SK-N-SH (cell line): ENCODE data around the gene PSMD9. TPM values are rescaled to one million over a fixed set of nuclear protein-coding genes. Genes with fewer than 3 reads are reported as not detected.
A peak's percentile ranks its signal among the peaks of the same experiment; 100 is the strongest.

Source experiments
- CTCF ChIA-PET: fragments of 300-600, 350-600 bp; formaldehyde crosslinking; extraction: SDS; loops from one replicate; lab custom pipeline; 2021; lab: Yijun Ruan, JAX
- POLR2A ChIA-PET: fragments of 350-600 bp; sonication (Branson Sonifier 250); formaldehyde crosslinking; extraction: SDS; loops from one replicate; lab custom pipeline; 2020; ENCODE audit warnings: antibody characterized with exemption, inconsistent platforms; lab: Yijun Ruan, JAX
- DNase-seq: peaks from one replicate; pipeline ENCODE4 v3.0.0; 2012
- H2AFZ ChIP-seq: fragments of 200-600 bp; sonication (generic); 2 replicates; pipeline ENCODE4 v1.8.1; 2016; ENCODE audit warnings: antibody characterized with exemption, mild to moderate bottlenecking, low read depth
- H3F3A ChIP-seq: fragments of 200-600 bp; sonication (generic); replicated peaks from 2 replicates; pipeline ENCODE3; 2016; ENCODE audit warnings: antibody characterized with exemption, mild to moderate bottlenecking; ENCODE audit not compliant: insufficient read depth
- H3K27ac ChIP-seq, 2 experiments: fragments of 200-500 bp in 1 of 2; fragments of 200-600 bp in 1 of 2; sonication (Bioruptor generic) in 1 of 2; sonication (generic), shearing (Covaris generic) in 1 of 2; 2 replicates each; pipeline versions ENCODE4 v1.5.1 to v1.6.1; 2014 to 2016; ENCODE audit warnings: low read depth in 2 of 2, inconsistent platforms in 1 of 2, low read length in 1 of 2, mild to moderate bottlenecking in 1 of 2, mixed read lengths in 1 of 2
- H3K27me3 ChIP-seq: fragments of 200-600 bp; sonication (generic), shearing (Covaris generic); 2 replicates; pipeline ENCODE4 v1.6.1; 2016; ENCODE audit warnings: mixed run types; ENCODE audit not compliant: insufficient read depth
- H3K36me3 ChIP-seq, 2 experiments: fragments of 200-500 bp in 1 of 2; fragments of 200-600 bp in 1 of 2; sonication (Bioruptor generic) in 1 of 2; sonication (generic) in 1 of 2; replicated peaks in 1 of 2; 2 replicates each; pipeline versions ENCODE3 to v1.5.1; 2014 to 2016; ENCODE audit warnings: low read length in 1 of 2, mild to moderate bottlenecking in 1 of 2; ENCODE audit not compliant: insufficient read depth in 2 of 2, control insufficient read depth in 1 of 2
- H3K4me1 ChIP-seq, 2 experiments: fragments of 200-500 bp in 1 of 2; fragments of 200-600 bp in 1 of 2; sonication (Bioruptor generic) in 1 of 2; sonication (generic), shearing (Covaris generic) in 1 of 2; 2 replicates each; pipeline versions ENCODE4 v1.5.1 to v1.6.1; 2014 to 2016; ENCODE audit warnings: low read depth in 1 of 2, low read length in 1 of 2, mixed run types in 1 of 2; ENCODE audit not compliant: insufficient read depth in 2 of 2, control insufficient read depth in 1 of 2
- H3K4me2 ChIP-seq: fragments of 200-600 bp; sonication (generic), shearing (Covaris generic); 2 replicates; pipeline ENCODE4 v1.6.1; 2017; ENCODE audit warnings: mixed run types
- H3K4me3 ChIP-seq, 2 experiments: fragments of 200-500 bp in 1 of 2; fragments of 200-600 bp in 1 of 2; sonication (Bioruptor generic) in 1 of 2; sonication (generic), shearing (Covaris generic) in 1 of 2; 2 replicates each; pipeline versions ENCODE4 v1.5.1 to v1.8.1; 2014 to 2016; ENCODE audit warnings: low read depth in 2 of 2, inconsistent platforms in 1 of 2, low read length in 1 of 2, mild to moderate bottlenecking in 1 of 2, mixed read lengths in 1 of 2, moderate library complexity in 1 of 2
- H3K79me2 ChIP-seq: fragments of 200-600 bp; sonication (generic); 2 replicates; pipeline ENCODE4 v1.8.1; 2017; ENCODE audit warnings: mild to moderate bottlenecking; ENCODE audit not compliant: insufficient read depth
- H3K9ac ChIP-seq: fragments of 200-600 bp; sonication (generic); 2 replicates; pipeline ENCODE4 v1.6.1; 2017; ENCODE audit warnings: mixed run types
- H3K9me2 ChIP-seq: fragments of 200-600 bp; sonication (generic); 2 replicates; pipeline ENCODE4 v1.6.1; 2017; ENCODE audit warnings: mixed run types
- H3K9me3 ChIP-seq: fragments of 200-600 bp; sonication (generic); 2 replicates; pipeline ENCODE4 v1.6.1; 2017; ENCODE audit warnings: mixed run types, mild to moderate bottlenecking, moderate library complexity
- H4K20me1 ChIP-seq: fragments of 200-600 bp; sonication (generic); 2 replicates; pipeline ENCODE4 v1.6.1; 2017; ENCODE audit warnings: mild to moderate bottlenecking, mixed run types; ENCODE audit not compliant: insufficient read depth
- ELF1 ChIP-seq: IDR thresholded peaks from 2 replicates; pipeline ENCODE4 v1.4.0; 2012
- EZH2phosphoT487 ChIP-seq: fragments of 200-600 bp; sonication (generic); IDR thresholded peaks from 2 replicates; pipeline ENCODE4 v1.6.1; 2017; ENCODE audit warnings: low read depth, mixed run types, mild to moderate bottlenecking, antibody characterized with exemption, moderate library complexity, borderline replicate concordance
- GABPA ChIP-seq: IDR thresholded peaks from 2 replicates; pipeline ENCODE4 v1.4.0; 2012; ENCODE audit warnings: low read depth, mild to moderate bottlenecking
- NFIC ChIP-seq: IDR thresholded peaks from 2 replicates; pipeline ENCODE4 v1.4.0; 2012; ENCODE audit warnings: borderline replicate concordance
- NRF1 ChIP-seq: IDR thresholded peaks from 2 replicates; pipeline ENCODE4 v1.6.1; 2012; ENCODE audit warnings: low read depth, mild to moderate bottlenecking, low read length
- RAD21 ChIP-seq: IDR thresholded peaks from 2 replicates; pipeline ENCODE4 v1.6.1; 2012; ENCODE audit warnings: mild to moderate bottlenecking, low read length
- RFX5 ChIP-seq: IDR thresholded peaks from 2 replicates; pipeline ENCODE4 v1.6.1; 2012; ENCODE audit warnings: mild to moderate bottlenecking, improper control_type of control experiment, low read length
- SMC3 ChIP-seq: IDR thresholded peaks from 2 replicates; pipeline ENCODE4 v1.6.1; 2012; ENCODE audit warnings: low read depth, low read length, improper control_type of control experiment
- TAF1 ChIP-seq: IDR thresholded peaks from 2 replicates; pipeline ENCODE4 v1.6.1; 2012; ENCODE audit warnings: low read depth, mild to moderate bottlenecking, low read length, moderate library complexity, borderline replicate concordance
- TEAD4 ChIP-seq: IDR thresholded peaks from 2 replicates; pipeline ENCODE4 v1.4.0; 2012; ENCODE audit warnings: mild to moderate bottlenecking, borderline replicate concordance; ENCODE audit not compliant: insufficient read depth
- WGBS: methylation state at CpG from one replicate; pipeline ENCODE4 v1.1.6; 2017; ENCODE audit warnings: low lambda C conversion rate; 5-methylcytosine and 5-hydroxymethylcytosine counted together
- polyA plus RNA-seq, 3 experiments: library from polyadenylated mRNA; depleted of rRNA; stranded (reverse); fragments of >200 nt; gene quantifications; 2 replicates each; pipeline ENCODE4 v1.2.3, GENCODE V29; 2012
- TF ChIP-seq, protein P1 (sequence below): IDR thresholded peaks from 2 replicates; pipeline ENCODE4 v1.4.0; 2012; ENCODE audit warnings: low read depth
- TF ChIP-seq, protein P2 (sequence below): fragments of 200-600 bp; sonication (generic); IDR thresholded peaks from 2 replicates; pipeline ENCODE4 v1.6.1; 2017; ENCODE audit warnings: antibody characterized with exemption, mild to moderate bottlenecking, moderate library complexity
- TF ChIP-seq, protein P3 (sequence below): IDR thresholded peaks from 2 replicates; pipeline ENCODE4 v1.4.0; 2012; ENCODE audit warnings: low read depth, borderline replicate concordance
- TF ChIP-seq, protein P4 (sequence below): fragments of 150-350 bp; IDR thresholded peaks from 2 replicates; pipeline ENCODE4 v1.6.1; 2017; ENCODE audit warnings: antibody characterized with exemption, low read length, low read depth, borderline replicate concordance

Gene PSMD9
- polyA plus RNA-seq, 1 of the 3 experiments (the other 2 are of a cell fraction): 227 TPM

DNA sequence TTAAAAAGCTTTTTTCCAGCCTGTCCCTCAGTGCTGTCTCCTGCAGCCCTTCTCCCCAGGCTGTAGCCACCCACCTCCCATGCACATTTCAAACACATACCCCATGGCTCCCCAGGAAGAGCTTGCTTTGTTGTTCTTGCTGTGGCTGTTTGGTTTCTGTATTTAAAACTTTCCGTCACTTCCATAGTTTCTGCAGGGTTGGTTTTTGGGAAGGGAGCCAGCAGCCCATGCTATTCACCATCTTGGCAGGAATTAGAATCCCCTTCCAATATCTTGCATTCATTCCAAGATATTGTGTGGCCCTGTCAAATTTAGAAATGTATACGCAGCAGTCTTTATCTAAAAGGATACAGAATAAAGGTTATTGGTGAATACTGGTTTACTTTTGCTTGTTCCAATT is 59.4 kb downstream of the PSMD9 start:
- TF ChIP-seq TAF1 (no peak), ELF1 (no peak), GABPA (no peak), RFX5 (no peak), RAD21 (no peak), SMC3 (no peak), NFIC (no peak), EZH2phosphoT487 (no peak), NRF1 (no peak), TEAD4 (no peak)
- TF ChIP-seq, protein P1, sequence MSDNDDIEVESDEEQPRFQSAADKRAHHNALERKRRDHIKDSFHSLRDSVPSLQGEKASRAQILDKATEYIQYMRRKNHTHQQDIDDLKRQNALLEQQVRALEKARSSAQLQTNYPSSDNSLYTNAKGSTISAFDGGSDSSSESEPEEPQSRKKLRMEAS: no peak
- TF ChIP-seq, protein P2, sequence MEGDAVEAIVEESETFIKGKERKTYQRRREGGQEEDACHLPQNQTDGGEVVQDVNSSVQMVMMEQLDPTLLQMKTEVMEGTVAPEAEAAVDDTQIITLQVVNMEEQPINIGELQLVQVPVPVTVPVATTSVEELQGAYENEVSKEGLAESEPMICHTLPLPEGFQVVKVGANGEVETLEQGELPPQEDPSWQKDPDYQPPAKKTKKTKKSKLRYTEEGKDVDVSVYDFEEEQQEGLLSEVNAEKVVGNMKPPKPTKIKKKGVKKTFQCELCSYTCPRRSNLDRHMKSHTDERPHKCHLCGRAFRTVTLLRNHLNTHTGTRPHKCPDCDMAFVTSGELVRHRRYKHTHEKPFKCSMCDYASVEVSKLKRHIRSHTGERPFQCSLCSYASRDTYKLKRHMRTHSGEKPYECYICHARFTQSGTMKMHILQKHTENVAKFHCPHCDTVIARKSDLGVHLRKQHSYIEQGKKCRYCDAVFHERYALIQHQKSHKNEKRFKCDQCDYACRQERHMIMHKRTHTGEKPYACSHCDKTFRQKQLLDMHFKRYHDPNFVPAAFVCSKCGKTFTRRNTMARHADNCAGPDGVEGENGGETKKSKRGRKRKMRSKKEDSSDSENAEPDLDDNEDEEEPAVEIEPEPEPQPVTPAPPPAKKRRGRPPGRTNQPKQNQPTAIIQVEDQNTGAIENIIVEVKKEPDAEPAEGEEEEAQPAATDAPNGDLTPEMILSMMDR: no peak
- TF ChIP-seq, protein P3, sequence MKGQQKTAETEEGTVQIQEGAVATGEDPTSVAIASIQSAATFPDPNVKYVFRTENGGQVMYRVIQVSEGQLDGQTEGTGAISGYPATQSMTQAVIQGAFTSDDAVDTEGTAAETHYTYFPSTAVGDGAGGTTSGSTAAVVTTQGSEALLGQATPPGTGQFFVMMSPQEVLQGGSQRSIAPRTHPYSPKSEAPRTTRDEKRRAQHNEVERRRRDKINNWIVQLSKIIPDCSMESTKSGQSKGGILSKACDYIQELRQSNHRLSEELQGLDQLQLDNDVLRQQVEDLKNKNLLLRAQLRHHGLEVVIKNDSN: no peak
- TF ChIP-seq, protein P4, sequence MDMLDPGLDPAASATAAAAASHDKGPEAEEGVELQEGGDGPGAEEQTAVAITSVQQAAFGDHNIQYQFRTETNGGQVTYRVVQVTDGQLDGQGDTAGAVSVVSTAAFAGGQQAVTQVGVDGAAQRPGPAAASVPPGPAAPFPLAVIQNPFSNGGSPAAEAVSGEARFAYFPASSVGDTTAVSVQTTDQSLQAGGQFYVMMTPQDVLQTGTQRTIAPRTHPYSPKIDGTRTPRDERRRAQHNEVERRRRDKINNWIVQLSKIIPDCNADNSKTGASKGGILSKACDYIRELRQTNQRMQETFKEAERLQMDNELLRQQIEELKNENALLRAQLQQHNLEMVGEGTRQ: no peak
- no peaks in the 10 kb centered on the region for H3K9me2 ChIP-seq
- no peaks in the 10 kb centered on the region; the same call in 1 of the 2 replicates for H3K79me2 ChIP-seq
- no peaks in the 10 kb centered on the region for H4K20me1 ChIP-seq
- DNase-seq: no peak
- peak overlapping the region in 1 of 2 experiments; percentile 3; a peak in 1 of 4 replicates for H3K27ac ChIP-seq
- no peak overlapping the region for H3K4me3 ChIP-seq
- 88% methylated on average over 2 of the region's 2 CpGs for WGBS
- POLR2A ChIA-PET: no interaction called here
- CTCF ChIA-PET: interaction anchor here (1.2 to 1.5 kb wide), 2 partner anchors 14 to 176 kb away, joined by 3 to 4 read pairs; no protein-coding TSS in a partner anchor
- H3K27me3 ChIP-seq: no peaks in the 10 kb centered on the region
- H3K36me3 ChIP-seq: peaks cover 0 to 30% of the 10 kb centered on the region in 2 experiments
- H3F3A ChIP-seq: peaks cover 19% of the 10 kb centered on the region
- no peak overlapping the region for H2AFZ ChIP-seq
- no peak overlapping the region for H3K9ac ChIP-seq
- H3K4me1 ChIP-seq: no peaks in the 10 kb centered on the region
- H3K4me2 ChIP-seq: no peak overlapping the region
- H3K9me3 ChIP-seq: 0 out of 2 replicates have a peak, but pooled peaks cover under 1% of the 10 kb centered on the region
